Retina (tissue), 1 donor: ENCODE measurements around the gene STK11.
A peak's percentile ranks its signal among the peaks of the same experiment; 100 is the strongest.

Experiments used
- DNase-seq: peaks from one replicate; pipeline ENCODE4 v3.0.0-alpha.2; 2016

STK11 gene

DNA sequence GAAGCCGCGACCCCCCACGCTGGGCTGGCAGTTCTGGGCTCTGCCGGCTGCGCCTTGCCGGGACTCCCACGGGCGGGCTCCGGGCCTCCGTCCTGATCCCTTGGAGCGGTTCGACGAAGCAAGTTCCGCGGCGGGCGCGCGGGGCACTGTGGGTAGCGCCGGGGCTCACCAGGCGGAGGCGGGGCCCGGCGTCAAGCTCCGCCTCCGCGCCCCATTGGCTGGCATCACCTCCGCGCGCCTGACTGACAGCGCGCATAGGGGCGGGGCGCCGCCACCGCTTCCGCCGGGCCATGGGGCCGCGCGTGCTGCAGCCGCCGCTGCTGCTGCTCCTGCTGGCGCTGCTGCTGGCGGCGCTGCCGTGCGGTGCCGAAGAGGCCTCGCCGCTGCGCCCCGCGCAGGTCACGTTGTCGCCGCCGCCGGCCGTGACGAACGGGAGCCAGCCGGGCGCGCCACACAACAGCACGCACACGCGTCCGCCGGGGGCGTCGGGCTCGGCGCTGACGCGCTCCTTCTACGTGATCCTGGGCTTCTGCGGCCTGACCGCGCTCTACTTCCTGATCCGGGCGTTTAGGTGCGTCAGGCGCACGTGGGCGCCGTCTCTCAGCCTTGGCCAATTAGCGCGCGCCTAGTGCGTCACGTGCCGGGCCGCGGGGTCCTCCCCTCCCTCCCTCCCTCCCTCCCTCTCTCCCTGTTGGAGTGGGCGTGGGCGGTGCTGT lies 69.8 kb downstream of the STK11 start, which contains the start of gene FAM174C:
Gene FAM174C, plus strand, starts transcription at position 271 of the 716 bp plus-strand sequence. Its CDS starts 20 bp downstream, at position 291.
- DNase-seq, result peak; percentile 95

DNA sequence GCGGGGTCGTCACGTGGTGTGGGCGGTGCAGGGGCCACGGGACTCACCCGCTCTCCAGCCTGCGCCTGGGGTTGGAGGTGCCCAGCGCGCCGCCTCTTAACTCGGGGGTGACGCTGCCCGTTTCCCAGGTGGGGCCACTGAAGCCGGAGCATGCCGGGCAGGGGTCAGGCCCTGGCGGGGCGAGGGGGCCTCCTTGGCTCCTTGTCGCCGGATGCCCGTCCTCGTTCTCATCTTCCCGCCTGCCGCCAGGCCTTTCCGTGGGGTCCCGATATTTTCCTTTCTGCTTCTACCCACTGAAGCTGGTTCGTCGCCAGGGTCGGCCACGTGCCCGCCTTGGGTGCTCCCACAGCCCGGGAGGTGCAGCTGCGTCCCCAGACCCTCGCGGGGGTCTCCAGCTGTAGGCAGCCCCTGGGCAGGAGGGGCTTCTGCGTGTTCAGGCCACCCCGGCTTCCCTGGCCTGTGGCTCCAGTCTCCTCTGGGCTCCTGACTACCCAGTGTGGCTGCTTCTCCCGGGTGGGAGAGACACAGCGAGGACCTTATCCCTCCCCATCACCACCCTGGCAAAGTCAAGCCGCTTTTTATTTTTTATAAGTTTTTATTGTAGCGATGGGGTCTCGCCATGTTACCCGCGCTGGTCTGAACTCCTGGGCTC lies 70.5 kb downstream of the STK11 start:
- DNase-seq, result no peak

DNA sequence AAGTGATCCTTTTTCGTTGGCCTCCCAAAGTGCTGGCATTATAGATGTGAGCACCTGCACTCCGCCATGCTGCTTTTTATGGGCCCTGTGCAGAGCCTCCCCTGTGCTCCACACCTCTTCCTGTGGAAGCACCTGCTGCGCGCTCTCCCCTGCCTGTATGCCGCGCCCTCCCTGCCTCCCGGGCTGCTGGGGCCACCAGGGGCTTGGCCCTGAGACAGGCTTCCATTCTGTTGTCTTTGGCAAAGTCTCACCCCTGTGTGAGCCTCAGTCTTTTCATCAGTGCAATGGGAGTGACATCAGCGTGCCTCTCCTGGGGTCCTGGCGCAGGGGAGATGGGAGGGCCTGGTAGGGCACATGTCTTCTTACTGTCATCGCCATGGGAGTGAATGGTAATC lies 71.0 kb downstream of the STK11 start:
- DNase-seq, result no peak

DNA sequence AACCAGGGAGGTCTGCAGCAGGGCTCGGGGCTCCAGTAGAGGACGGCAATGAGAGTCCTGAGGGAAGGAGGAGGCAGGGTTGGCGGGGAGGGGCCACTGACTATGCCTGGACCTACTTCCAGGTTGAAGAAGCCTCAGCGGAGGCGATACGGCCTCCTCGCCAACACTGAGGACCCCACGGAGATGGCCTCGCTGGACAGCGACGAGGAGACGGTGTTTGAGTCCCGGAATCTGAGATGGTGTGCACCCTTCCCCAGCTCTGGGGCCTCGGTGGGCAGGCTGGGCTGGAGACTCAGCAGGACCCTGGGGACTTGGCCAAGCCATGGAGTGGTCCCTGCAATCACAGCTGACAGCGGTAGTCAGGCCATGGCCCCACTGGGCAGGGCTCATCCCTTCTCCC lies 71.5 kb downstream of the STK11 start:
- no peak for DNase-seq
